Measurements from ENCODE around the gene MICAL2.

Gene MICAL2

GRCh38 chr11:12235553-12235946, 125.2 kb downstream of the MICAL2 start:
- H3K27me3 ChIP-seq (ENCODE audit: control insufficient read depth, insufficient read depth, low read length) = no peaks in the 10 kb centered on the region
- TF ChIP-seq CTCF (IDR thresholded peaks at IDR 0.05) = no peak
- H2AFZ ChIP-seq = no peak overlapping the region
- H3K4me3 ChIP-seq (ENCODE audit: low read depth, low read length) = no peak overlapping the region
- no peaks in the 10 kb centered on the region for H3K79me2 ChIP-seq
- no peaks in the 10 kb centered on the region for H3K9me3 ChIP-seq (ENCODE audit: control insufficient read depth, low read length)
- H3K4me2 ChIP-seq (ENCODE audit: low read length) = no peak overlapping the region
- no peak overlapping the region for H3K27ac ChIP-seq
- no peaks in the 10 kb centered on the region for H3K4me1 ChIP-seq
- no peaks in the 10 kb centered on the region for H3K36me3 ChIP-seq (ENCODE audit: control insufficient read depth, insufficient read depth, low read length)
- H3K9ac ChIP-seq = no peak overlapping the region

DNA sequence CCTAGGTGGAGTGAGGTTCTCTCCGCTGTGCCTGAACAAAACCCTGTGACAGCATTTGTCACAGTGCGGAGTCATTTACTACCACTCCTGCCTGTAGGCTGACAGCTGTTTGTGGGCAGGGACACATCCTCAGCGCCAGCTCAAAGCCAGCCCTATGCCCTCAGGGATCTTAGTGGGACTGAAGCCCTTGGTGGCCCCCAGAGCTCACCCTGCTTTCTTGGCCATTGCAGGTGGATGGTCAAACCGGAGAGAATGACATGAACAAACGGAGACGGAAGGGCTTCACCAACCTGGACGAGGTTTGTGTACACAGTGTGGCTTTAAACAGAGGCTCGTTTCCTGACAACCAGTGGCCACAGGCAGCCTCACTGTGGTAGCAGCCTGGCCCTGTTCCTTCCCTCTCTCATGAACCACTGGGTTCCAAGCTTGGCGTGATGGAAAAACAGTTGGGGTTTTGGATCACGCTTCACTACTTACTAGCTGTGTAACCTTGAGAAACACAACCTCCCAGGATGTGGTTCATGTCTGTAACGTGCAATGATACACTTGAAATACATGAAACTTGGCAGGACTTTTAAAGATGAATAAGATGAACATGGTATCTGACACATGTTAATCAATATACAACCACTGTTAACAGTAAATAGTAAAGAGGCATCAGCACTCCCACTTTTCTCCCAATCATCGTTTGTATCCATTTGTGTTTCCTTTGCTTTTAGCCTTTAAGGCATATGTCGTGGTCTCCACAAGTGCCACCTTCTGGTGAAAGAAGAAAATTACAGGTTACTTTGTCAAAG, 125.8 kb downstream of the MICAL2 start:
- no peaks in the 10 kb centered on the region for H3K36me3 ChIP-seq (ENCODE audit: control insufficient read depth, insufficient read depth, low read length)
- H3K9ac ChIP-seq = no peak overlapping the region

GRCh38 chr11:12236744-12237101, 126.3 kb downstream of the MICAL2 start:
- H3K4me1 ChIP-seq = no peaks in the 10 kb centered on the region
- H3K27me3 ChIP-seq (ENCODE audit: control insufficient read depth, insufficient read depth, low read length) = no peaks in the 10 kb centered on the region
- no peak overlapping the region for H3K27ac ChIP-seq

More for the DNA sequence above, 125.8 kb downstream of the MICAL2 start:
- no peaks in the 10 kb centered on the region for H3K9me3 ChIP-seq (ENCODE audit: control insufficient read depth, low read length)
- no peaks in the 10 kb centered on the region for H3K4me1 ChIP-seq
- H2AFZ ChIP-seq = no peak overlapping the region
- no peak overlapping the region for H3K4me3 ChIP-seq (ENCODE audit: low read depth, low read length)
- H3K27ac ChIP-seq = no peak overlapping the region
- TF ChIP-seq CTCF (IDR thresholded peaks at IDR 0.05) = peak; percentile 53
- H3K79me2 ChIP-seq = no peaks in the 10 kb centered on the region
- no peak overlapping the region for H3K4me2 ChIP-seq (ENCODE audit: low read length)
- no peaks in the 10 kb centered on the region for H3K27me3 ChIP-seq (ENCODE audit: control insufficient read depth, insufficient read depth, low read length)

DNA sequence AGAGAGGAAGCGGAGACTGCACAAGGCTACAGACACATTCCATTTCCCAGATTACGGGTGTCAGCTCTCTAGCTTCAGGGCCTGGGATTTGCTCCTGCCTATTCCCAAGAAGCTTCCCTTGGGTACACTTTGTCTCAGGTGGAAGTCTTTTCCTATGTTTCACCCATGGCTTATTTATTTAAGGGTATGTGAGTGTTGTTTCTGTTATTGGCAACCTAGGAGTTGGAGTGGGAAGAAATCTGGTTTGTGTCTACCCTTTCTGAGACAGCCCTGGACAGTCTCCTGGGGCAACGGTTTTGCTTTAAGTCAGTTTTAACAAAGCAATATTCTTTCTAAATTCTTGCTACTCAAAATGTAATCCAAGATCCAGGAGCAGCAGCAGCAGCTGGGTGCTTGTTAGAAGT, 127.0 kb downstream of the MICAL2 start:
- H3K36me3 ChIP-seq (ENCODE audit: control insufficient read depth, insufficient read depth, low read length) = no peaks in the 10 kb centered on the region
- no peak for TF ChIP-seq CTCF (IDR thresholded peaks at IDR 0.05)

More at GRCh38 chr11:12236744-12237101, 126.3 kb downstream of the MICAL2 start:
- TF ChIP-seq CTCF (IDR thresholded peaks at IDR 0.05) = no peak
- no peak overlapping the region for H3K9ac ChIP-seq
- H2AFZ ChIP-seq = no peak overlapping the region
- H3K4me3 ChIP-seq (ENCODE audit: low read depth, low read length) = no peak overlapping the region
- no peaks in the 10 kb centered on the region for H3K79me2 ChIP-seq
- no peaks in the 10 kb centered on the region for H3K9me3 ChIP-seq (ENCODE audit: control insufficient read depth, low read length)
- no peaks in the 10 kb centered on the region for H3K36me3 ChIP-seq (ENCODE audit: control insufficient read depth, insufficient read depth, low read length)
- H3K4me2 ChIP-seq (ENCODE audit: low read length) = no peak overlapping the region

GRCh38 chr11:12238420-12238819, 128.0 kb downstream of the MICAL2 start:
- H3K4me1 ChIP-seq = no peaks in the 10 kb centered on the region

More for the DNA sequence above, 127.0 kb downstream of the MICAL2 start:
- Histone ChIP-seq H3K9me3 (ENCODE audit: control insufficient read depth, low read length) (no peaks in the 10 kb centered on the region), H3K27me3 (ENCODE audit: control insufficient read depth, insufficient read depth, low read length) (no peaks in the 10 kb centered on the region), H3K4me2 (ENCODE audit: low read length) (no peak overlapping the region), H3K4me1 (no peaks in the 10 kb centered on the region), H3K27ac (no peak overlapping the region), H3K9ac (no peak overlapping the region), H2AFZ (no peak overlapping the region), H3K4me3 (ENCODE audit: low read depth, low read length) (no peak overlapping the region), H3K79me2 (no peaks in the 10 kb centered on the region)

More at GRCh38 chr11:12238420-12238819, 128.0 kb downstream of the MICAL2 start:
- no peak overlapping the region for H3K4me3 ChIP-seq (ENCODE audit: low read depth, low read length)
- no peak overlapping the region for H3K27ac ChIP-seq
- H3K9ac ChIP-seq = no peak overlapping the region
- H3K27me3 ChIP-seq (ENCODE audit: control insufficient read depth, insufficient read depth, low read length) = no peaks in the 10 kb centered on the region
- H3K9me3 ChIP-seq (ENCODE audit: control insufficient read depth, low read length) = no peaks in the 10 kb centered on the region
- no peaks in the 10 kb centered on the region for H3K36me3 ChIP-seq (ENCODE audit: control insufficient read depth, insufficient read depth, low read length)
- no peak for TF ChIP-seq CTCF (IDR thresholded peaks at IDR 0.05)
- H3K79me2 ChIP-seq = no peaks in the 10 kb centered on the region
- no peak overlapping the region for H2AFZ ChIP-seq
- H3K4me2 ChIP-seq (ENCODE audit: low read length) = no peak overlapping the region

Measured in parathyroid adenoma (tissue), 2 donors.